Measurements from ENCODE around the gene MRTFB.

MRTFB gene

DNA sequence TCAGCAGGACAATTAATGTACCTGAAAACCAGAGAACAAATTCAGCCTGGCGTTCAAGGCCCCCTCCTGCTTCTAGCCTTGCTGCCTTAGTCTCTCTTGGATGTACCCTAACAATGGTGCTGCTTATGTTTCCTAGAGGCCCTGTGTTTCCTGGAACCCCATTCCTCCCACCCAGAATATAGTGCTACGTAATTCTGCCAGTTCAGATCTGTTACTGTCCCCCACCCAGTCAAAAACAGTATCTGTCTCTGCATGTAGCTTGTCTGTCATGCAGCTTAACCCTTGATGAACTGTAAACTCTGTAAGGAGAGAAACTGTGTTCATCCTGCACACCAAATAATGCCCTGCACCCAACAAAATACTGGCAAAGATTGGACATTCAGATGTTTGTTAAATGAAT is 6.8 kb downstream of the MRTFB start:
- TF ChIP-seq, protein P1, sequence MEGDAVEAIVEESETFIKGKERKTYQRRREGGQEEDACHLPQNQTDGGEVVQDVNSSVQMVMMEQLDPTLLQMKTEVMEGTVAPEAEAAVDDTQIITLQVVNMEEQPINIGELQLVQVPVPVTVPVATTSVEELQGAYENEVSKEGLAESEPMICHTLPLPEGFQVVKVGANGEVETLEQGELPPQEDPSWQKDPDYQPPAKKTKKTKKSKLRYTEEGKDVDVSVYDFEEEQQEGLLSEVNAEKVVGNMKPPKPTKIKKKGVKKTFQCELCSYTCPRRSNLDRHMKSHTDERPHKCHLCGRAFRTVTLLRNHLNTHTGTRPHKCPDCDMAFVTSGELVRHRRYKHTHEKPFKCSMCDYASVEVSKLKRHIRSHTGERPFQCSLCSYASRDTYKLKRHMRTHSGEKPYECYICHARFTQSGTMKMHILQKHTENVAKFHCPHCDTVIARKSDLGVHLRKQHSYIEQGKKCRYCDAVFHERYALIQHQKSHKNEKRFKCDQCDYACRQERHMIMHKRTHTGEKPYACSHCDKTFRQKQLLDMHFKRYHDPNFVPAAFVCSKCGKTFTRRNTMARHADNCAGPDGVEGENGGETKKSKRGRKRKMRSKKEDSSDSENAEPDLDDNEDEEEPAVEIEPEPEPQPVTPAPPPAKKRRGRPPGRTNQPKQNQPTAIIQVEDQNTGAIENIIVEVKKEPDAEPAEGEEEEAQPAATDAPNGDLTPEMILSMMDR (IDR thresholded peaks at IDR 0.05; ENCODE audit: control extremely low read depth, extremely low read depth, low read depth, missing control alignments): no peak
- ChIA-PET CTCF (interaction anchor here (0.8 to 1.2 kb wide), 3 partner anchors 8 to 24 kb away, joined by 3 read pairs; no protein-coding TSS in a partner anchor), POLR2A (no interaction called here)
- DNase-seq (ENCODE audit: extremely low spot score): no peak

DNA sequence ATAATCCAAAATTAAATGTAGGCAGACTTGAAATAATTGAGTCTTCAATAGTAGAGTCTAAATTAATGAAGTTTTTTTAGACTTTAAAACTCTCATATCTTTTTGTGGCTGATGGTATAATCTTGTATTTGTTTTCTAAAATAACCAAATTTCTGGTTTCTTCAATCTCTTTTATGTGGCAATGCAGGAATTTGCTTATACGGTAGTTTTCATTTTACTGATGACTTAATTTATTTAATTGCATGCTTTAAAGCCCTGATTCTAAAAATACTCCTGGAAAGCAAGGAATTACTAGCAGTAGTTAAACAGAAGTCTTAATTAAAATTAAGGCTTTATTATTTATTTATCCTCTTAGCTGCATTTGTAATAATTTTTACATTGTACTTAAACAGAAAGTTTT is 15.4 kb downstream of the MRTFB start:
- ChIA-PET CTCF (interaction anchor here (1.0 to 1.4 kb wide), 3 partner anchors 9 to 28 kb away, joined by 3 read pairs; no protein-coding TSS in a partner anchor), POLR2A (no interaction called here)

DNA sequence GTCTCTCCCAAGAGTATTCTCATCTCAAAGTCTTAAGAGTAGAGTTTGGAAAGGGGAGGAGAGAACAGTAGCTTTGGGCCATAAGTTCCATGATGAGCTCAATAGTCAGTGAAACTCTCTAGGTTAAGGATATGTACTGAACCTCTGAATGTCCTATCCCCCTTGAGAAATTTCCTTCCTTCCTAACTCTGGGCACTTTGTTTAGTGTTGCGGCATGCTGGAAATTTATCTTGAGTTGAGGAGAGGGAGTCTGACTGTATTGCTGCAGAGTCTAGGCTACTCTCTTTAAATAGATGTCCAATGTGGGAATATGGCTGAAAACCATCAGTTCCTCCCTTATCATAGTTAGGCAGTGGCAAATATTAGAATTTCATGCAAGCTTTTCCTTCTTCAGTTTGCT is 16.1 kb downstream of the MRTFB start:
- ChIA-PET POLR2A (no interaction called here), CTCF (interaction anchor here (1.0 to 1.1 kb wide), 2 partner anchors 12 to 27 kb away, joined by 3 read pairs; no protein-coding TSS in a partner anchor)
- TF ChIP-seq, protein P1 (IDR thresholded peaks at IDR 0.05; ENCODE audit: control extremely low read depth, extremely low read depth, low read depth, missing control alignments): no peak
- DNase-seq (ENCODE audit: extremely low spot score): no peak

More for the DNA sequence above, 15.4 kb downstream of the MRTFB start:
- TF ChIP-seq, protein P1 (IDR thresholded peaks at IDR 0.05; ENCODE audit: control extremely low read depth, extremely low read depth, low read depth, missing control alignments): no peak
- no peak for DNase-seq (ENCODE audit: extremely low spot score)

DNA sequence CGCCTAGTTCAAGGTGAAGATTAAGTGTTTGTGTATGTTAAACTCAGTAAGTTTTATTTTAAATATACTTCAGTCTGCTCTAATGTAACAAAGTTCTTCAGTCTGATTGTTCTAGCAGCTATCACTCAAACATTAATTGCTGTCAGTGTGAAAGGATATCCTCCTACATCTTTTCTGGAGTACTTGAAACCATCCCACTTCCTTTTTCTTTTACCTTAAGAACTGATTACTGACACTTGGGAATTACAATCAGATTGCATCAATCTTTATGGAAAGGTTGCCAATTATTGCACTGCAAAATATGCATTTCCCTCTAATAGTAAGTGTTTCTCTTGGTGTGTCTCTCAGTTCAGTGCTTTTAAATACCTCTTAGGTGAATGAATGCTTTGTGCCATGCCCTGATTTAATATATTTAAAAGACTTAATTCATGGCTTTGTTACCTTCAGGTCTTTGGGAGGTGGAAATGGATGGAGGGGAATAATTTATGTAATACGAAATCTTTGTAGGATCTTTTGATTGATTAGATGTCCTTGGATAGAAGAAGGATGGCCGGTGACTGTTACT is 16.6 kb downstream of the MRTFB start:
- TF ChIP-seq, protein P1 (IDR thresholded peaks at IDR 0.05; ENCODE audit: control extremely low read depth, extremely low read depth, low read depth, missing control alignments): no peak
- ChIA-PET CTCF (interaction anchor here (1.1 kb wide), 1 partner anchor 11 kb away, joined by 3 read pairs; no protein-coding TSS in a partner anchor), POLR2A (no interaction called here)
- DNase-seq (ENCODE audit: extremely low spot score): no peak

DNA sequence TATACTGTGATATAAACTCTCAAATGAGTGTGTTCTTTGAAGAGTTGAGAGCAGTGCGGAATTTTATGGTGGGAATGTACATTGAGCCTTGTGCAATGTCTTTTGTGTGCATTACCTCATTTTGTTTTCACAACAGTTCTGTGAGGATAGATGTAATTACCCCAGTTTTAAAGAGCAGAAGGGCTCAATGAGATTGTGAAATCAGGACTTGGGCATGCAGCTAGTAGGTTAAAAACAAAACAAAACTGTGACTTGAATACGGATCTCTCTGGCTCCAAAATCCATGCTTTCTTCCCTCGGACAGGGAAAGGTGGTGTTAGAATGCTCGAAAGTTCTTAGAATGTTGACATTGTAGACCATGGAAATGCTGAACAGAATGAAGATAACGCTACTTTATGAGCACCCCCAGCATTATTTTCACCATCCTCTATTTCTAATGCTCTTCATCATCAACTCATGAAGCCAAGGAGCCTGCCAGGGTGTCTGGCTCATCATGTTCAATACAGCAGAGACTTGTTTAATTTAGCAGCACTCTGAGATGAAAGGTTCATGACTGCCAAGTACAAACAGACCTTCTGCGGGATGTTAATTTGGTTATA is 17.1 kb downstream of the MRTFB start:
- CTCF ChIA-PET: no interaction called here
- DNase-seq (ENCODE audit: extremely low spot score): no peak
- TF ChIP-seq, protein P1 (IDR thresholded peaks at IDR 0.05; ENCODE audit: control extremely low read depth, extremely low read depth, low read depth, missing control alignments): no peak
- POLR2A ChIA-PET: no interaction called here

DNA sequence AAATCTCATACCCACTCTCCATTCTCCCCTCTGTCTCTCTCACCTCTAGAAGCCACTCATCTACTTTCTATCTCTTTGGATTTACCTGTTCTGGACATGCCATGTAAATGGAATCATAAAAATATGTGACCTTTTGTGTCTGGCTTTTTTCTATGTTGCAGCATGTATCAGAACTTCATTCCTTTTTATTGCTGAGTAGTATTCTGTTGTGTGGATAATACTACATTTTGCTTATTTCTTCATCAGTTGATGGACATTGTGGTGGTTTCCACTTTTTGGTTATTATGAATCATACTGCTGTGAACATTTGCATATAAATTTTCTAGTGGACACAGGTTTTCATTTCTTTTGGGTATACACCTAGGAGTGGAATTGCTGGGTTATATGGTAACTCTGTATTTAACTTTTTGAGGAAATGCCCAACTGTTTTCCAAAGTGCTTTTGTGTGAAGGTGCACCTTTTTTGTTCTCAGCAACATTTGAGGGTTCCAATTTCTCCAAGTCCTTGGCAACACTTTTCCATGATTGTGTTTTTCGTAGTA is 18.2 kb downstream of the MRTFB start:
- TF ChIP-seq, protein P1 (IDR thresholded peaks at IDR 0.05; ENCODE audit: control extremely low read depth, extremely low read depth, low read depth, missing control alignments): no peak
- ChIA-PET CTCF (no interaction called here), POLR2A (no interaction called here)
- no peak for DNase-seq (ENCODE audit: extremely low spot score)

All from GM10248 (cell line).